ENCODE measurements around the gene LHX1.

Gene LHX1

DNA sequence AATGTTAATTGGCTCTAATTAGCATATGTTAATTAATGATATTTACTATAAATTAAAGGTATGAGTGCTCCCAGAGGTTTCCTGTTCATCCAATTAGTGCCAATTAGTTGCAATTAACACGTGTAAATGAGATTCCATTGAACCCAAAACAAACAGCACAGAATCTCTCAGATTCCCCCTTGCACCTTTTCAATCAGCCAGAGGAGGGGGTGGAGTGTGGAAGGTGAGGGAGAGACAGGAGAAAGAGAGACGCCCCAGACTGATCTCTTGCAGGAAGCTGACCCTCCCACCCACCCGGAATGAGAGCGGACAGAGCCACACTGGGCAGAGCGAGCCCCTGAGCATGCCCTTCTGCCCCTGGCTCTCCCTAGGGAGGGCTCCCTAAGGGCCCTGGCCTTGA lies 24.1 kb upstream of the LHX1 start:
- Mint-ChIP-seq H3K36me3 (ENCODE audit: low read depth) (no peaks in the 10 kb centered on the region), H3K4me1 (ENCODE audit: low read depth) (peaks cover 2% of the 10 kb centered on the region), H3K4me3 (no peak overlapping the region), H3K9me3 (no peaks in the 10 kb centered on the region), H3K27me3 (peaks cover 47% of the 10 kb centered on the region), H3K27ac (no peak overlapping the region)
- no peak for DNase-seq

DNA sequence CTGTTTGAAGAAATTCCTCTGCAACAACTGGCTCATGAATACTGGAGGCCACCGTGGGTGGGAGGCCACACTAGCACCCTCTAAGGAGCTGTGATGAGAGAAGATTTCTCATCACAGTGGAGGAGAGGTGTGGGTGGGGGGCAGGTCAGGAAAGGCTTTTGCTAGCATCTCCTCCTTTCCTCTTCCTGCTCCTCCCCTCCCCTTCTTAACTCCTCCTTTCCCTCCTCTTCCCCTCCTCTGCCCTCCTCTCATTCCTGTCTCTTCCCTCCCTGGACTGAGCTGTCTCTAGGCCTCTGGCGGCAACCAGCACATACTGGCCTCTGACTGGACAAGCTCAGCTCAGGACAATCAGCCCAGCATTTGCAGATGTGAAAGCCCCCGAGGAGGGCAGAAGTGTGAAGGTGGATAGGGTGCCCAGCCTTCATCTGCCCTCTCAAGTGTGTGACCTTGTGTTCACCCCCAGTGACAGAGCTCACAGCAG lies 19.0 kb upstream of the LHX1 start:
- Mint-ChIP-seq H3K36me3 (ENCODE audit: low read depth) (no peaks in the 10 kb centered on the region), H3K4me3 (no peak overlapping the region), H3K4me1 (ENCODE audit: low read depth) (peaks cover 30% of the 10 kb centered on the region), H3K27me3 (peaks cover 51% of the 10 kb centered on the region), H3K27ac (no peak overlapping the region), H3K9me3 (no peaks in the 10 kb centered on the region)
- no peak for DNase-seq

DNA sequence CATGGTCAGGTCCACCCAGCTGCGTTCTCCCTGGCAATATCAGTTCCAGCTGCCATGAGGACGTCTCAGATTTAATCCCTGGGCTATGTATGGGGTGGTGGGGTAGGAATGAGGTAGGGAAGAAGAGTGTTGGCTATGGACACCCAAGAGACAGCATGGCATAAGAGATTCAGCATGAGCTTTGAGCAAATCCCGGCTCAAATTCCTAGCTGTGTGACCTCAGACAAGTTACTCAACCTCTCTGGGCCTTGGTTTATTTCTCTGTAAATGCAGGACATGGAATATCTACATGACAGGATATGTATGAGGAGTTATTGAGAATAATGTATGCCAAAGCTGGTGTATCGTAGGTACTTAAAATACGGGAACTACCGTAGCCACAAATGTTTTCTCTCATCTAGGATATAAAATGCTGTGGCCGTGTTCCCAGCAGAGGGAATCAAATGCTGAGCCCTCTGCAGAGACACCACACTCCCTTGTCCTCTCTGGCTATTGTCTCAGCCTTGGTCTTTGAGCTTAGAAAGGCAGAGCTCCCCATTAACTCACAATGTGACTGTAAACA lies 17.8 kb upstream of the LHX1 start:
- no peaks in the 10 kb centered on the region for H3K9me3 Mint-ChIP-seq
- peaks cover 30% of the 10 kb centered on the region for H3K4me1 Mint-ChIP-seq (ENCODE audit: low read depth)
- no peaks in the 10 kb centered on the region for H3K36me3 Mint-ChIP-seq (ENCODE audit: low read depth)
- no peak for DNase-seq
- H3K27me3 Mint-ChIP-seq: peaks cover 51% of the 10 kb centered on the region
- H3K4me3 Mint-ChIP-seq: no peak overlapping the region
- no peak overlapping the region for H3K27ac Mint-ChIP-seq

DNA sequence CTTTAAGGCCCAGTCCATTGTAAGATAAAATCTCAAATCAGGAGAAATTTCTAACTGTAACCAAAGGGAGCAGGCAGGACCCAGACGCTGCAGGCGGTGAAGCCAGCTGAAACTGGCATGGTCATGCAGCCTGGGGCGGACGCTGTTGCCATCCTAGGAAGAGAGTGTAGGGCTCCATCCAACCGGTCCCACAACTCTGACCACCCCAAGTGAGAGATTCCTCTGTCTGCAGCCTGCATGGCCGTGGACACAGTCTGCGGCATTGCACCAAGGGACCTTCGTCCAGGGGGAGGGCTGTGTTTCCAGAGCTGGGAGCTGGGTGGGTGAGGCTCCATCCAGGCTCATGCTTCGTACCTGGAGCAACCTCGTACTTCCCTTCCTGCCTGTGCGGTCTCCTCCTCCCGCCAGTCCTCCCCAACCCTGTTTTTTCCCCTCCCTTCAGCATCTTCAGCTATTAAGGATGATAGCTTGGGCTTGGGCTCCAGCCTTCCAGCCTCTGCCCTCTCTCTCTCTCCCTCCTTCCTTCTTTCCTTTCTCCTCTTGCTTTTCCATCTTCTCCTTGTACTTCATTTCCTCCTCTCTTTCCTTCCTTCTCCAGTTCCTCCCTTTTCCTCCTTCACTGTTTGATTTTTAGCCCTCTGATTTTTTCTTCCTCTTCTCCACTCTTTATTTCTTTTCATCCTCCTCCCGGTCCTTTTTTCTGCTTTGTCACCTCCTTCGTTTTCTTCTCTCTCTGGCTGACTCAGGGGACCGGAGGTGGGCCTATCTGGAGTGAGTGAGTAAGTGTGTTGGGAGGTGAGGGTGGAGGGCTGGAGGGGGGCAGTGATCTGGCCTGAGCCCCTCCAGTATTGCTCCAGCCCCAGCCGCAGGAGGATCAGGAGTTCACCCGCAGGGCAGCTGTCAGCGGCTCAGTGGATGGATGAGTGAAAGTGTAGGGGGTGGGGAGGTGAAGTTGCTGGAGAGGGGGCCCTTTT lies 17.0 kb upstream of the LHX1 start:
- Mint-ChIP-seq H3K9me3 (no peaks in the 10 kb centered on the region), H3K4me1 (ENCODE audit: low read depth) (peaks cover 30% of the 10 kb centered on the region), H3K4me3 (peak overlapping the region; percentile 58), H3K36me3 (ENCODE audit: low read depth) (no peaks in the 10 kb centered on the region), H3K27ac (peak overlapping the region; percentile 92), H3K27me3 (peaks cover 55% of the 10 kb centered on the region)
- DNase-seq: peak; percentile 37

DNA sequence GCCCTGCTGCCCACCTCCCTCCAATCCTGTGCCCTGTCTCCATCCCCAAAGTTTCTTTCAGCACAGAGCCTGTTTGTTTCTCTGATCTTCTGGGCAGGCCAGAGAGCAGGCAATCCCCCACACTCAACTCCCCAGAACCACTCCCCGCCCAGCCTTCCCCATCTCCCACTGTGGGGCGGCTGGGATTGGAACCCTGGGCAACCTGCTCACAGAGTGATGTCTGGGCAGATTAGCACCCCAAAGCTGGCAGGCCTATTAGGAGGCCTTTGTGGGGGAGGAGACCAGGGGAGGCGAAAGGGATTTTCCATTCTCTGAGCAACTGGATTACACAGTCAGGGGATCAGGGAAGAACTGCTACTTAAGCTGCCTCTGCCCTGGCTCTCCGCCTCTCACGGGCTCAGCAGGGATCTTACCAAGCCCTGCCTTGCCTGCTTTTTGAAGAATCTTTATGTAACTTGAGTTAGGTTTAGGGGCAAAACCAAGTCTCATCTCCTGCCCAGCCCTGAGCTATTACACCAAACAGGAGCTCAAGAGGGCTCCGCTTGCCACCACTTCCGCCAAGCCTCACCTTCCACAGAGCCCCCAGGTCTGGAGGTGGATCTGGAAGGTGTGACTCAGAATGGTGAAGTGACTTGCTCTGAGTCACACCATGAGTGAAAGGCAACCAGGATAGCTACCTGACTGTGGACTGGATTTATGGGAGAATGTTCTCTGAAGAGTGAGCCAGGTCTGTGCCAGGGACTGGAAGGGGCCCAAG lies 16.0 kb upstream of the LHX1 start:
- peak overlapping the region; percentile 92 for H3K27ac Mint-ChIP-seq
- H3K4me1 Mint-ChIP-seq (ENCODE audit: low read depth): peaks cover 30% of the 10 kb centered on the region
- no peaks in the 10 kb centered on the region for H3K9me3 Mint-ChIP-seq
- peaks cover 59% of the 10 kb centered on the region for H3K27me3 Mint-ChIP-seq
- H3K4me3 Mint-ChIP-seq: peak overlapping the region; percentile 58
- H3K36me3 Mint-ChIP-seq (ENCODE audit: low read depth): no peaks in the 10 kb centered on the region
- DNase-seq: peak; percentile 63

DNA sequence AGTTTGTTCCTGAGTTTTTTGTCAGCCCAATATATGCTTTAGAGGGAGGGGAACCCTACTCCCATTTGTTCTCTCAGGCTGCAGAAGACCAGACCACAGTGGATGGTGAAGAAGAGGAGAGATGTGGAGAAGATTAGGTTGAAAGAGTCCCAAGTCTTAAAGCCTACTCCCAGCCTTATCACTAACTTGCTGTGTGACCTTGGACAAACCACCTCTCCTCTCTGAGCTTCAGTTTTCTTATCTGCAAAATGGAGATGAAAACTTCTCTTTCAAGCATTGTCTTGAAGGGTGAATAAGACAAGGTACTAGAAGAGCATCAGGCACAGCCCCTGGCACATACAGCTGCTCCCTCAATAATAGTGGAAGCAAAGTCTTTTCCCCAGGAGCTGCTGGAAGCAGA lies 15.1 kb upstream of the LHX1 start:
- Mint-ChIP-seq H3K4me3 (no peak overlapping the region), H3K4me1 (ENCODE audit: low read depth) (peaks cover 30% of the 10 kb centered on the region), H3K36me3 (ENCODE audit: low read depth) (no peaks in the 10 kb centered on the region), H3K9me3 (no peaks in the 10 kb centered on the region), H3K27ac (no peak overlapping the region), H3K27me3 (peaks cover 56% of the 10 kb centered on the region)
- DNase-seq: no peak

DNA sequence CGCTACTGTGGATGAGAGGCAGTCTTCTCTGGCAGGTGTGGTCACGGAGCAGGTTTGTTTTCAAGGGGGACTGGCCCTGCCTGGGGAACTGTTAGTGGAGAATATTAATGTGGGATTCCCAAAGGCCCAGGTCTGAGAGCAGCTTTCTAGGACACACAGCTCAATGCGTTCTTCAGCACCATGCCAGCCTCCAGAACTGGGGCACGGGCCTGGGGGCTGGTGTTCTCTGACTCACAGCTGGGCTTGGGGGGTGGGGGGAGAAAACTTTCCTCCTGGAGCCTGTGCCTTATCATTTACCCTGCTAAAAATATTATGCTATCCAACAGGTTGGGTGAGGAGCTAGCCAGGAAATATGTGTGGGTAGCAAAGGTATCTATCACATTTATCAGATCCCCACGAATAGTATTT lies 13.5 kb upstream of the LHX1 start:
- Mint-ChIP-seq H3K9me3 (no peaks in the 10 kb centered on the region), H3K36me3 (ENCODE audit: low read depth) (no peaks in the 10 kb centered on the region), H3K4me3 (no peak overlapping the region), H3K4me1 (ENCODE audit: low read depth) (peaks cover 33% of the 10 kb centered on the region), H3K27me3 (peaks cover 65% of the 10 kb centered on the region), H3K27ac (no peak overlapping the region)
- no peak for DNase-seq

DNA sequence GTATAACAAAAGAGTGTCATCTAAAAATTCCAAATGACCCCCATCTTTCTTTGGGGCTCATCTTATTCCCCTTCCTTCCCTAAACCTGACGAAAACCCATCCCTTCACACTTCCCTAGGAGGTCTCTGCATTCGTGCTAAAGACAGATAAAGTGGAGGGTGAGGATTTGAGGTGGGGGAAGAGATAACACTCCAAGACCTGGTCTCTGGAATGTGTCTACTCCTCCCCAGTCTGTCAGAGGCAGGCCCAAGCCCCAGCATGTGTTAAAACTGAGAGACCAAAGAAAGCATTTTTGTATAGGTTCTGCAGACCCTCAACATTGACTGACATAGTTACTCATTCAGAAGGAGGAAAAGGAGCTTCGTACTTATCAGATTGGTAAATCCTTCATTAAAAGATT lies 11.0 kb upstream of the LHX1 start:
- H3K36me3 Mint-ChIP-seq (ENCODE audit: low read depth): no peaks in the 10 kb centered on the region
- no peak for DNase-seq
- H3K27me3 Mint-ChIP-seq: peaks cover 71% of the 10 kb centered on the region
- no peaks in the 10 kb centered on the region for H3K9me3 Mint-ChIP-seq
- H3K27ac Mint-ChIP-seq: no peak overlapping the region
- peaks cover 21% of the 10 kb centered on the region for H3K4me1 Mint-ChIP-seq (ENCODE audit: low read depth)
- H3K4me3 Mint-ChIP-seq: no peak overlapping the region

DNA sequence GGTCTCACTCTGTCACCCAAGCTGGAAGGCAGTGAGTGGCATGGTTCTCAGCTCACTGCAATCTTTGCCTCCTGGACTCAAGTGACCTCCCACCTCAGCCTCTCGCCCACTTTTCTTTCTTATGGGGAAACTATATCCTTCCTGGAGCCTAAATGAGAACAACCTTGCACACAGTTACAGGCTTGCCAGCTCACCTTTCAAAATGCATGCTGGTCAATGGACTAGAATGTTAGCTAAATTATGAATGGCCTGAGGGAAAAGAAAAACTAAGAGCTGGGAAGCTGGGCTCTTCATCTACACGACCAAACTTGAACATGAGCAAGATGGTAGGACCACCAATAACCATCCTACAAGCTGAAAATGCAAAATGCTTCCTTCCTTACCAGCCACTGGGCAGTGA lies 10.6 kb upstream of the LHX1 start:
- Mint-ChIP-seq H3K4me1 (ENCODE audit: low read depth) (peaks cover 18% of the 10 kb centered on the region), H3K27me3 (peaks cover 71% of the 10 kb centered on the region), H3K27ac (no peak overlapping the region), H3K4me3 (no peak overlapping the region), H3K9me3 (no peaks in the 10 kb centered on the region), H3K36me3 (ENCODE audit: low read depth) (no peaks in the 10 kb centered on the region)
- DNase-seq: no peak

DNA sequence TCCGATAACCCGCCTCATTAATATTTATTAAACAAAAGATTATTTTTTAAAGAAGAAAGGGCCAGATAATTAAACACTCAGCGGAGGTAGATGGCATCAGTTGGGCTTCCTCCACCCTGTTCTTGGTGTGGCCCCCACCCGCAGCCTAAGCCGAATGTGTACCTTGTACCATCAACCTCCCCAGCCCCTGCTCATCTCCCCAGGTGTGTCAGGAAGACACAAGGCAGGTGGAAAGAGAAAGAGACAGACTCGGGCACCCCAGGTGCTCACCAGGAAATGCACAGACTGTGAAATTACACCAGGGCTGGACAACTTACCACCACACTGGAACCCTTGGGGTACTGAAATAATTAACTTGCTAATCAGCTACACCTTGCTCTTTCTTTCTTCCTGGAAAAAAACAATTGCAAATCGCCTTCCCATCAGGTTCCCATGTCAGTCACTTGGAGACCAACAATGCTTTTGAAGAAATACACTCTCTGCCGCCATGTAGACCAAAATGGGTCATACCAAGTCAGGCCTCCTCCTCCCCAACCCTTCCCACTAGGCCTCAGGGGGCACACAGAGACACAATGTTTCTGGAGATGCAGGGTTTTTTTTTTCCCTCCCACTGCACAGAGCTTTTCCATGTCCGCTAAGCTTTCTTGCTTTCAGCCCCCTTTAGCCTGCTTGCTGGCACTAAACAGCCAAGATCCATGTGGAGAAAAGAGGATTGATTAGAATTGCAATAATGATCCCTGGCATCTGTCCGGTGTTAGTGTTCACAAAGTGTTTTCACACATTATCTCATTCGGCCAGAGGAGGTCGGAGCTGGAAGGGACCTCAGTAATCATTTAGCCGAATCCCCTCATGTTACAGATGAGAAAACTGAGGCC lies 8.6 kb upstream of the LHX1 start:
- peaks cover 82% of the 10 kb centered on the region for H3K27me3 Mint-ChIP-seq
- no peaks in the 10 kb centered on the region for H3K9me3 Mint-ChIP-seq
- no peak for DNase-seq
- H3K36me3 Mint-ChIP-seq (ENCODE audit: low read depth): no peaks in the 10 kb centered on the region
- peaks cover 31% of the 10 kb centered on the region for H3K4me1 Mint-ChIP-seq (ENCODE audit: low read depth)
- H3K27ac Mint-ChIP-seq: no peak overlapping the region
- H3K4me3 Mint-ChIP-seq: no peak overlapping the region

DNA sequence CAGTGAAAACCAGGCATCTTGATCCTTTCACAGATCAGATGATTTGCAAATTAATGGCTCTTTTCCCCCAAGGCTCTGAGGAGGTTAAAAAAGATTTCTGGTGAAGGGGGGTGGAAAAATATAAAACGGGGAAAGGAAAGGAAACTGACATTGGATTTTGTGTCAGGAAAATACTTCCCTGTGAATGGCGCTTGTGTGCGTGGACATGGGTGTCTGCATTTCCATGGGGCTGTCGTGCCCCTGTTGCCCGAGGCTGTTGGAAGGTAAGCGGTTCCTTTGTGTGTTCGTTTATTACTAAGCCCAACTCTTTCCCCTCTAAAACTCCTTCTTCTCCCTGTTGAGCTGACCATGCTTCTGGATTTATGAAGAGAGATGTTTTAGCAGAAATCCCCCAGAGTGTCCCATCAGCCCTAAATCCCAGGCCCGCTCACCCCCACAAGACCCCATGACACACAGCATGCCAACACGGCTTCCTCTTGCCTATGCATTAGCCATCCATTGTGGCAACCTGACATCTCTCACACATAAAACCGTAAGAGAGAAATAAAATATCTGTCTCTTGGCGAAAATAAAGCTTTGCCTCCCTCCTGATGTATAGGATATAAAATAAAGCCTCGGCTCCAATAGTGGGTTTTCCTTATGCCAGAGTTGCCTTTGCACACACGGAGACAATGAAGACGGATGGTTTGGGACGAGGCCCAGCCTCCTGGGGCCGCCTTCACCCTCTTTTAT lies 7.3 kb upstream of the LHX1 start:
- no peak for DNase-seq
- H3K27me3 Mint-ChIP-seq: peaks cover 91% of the 10 kb centered on the region
- peaks cover 40% of the 10 kb centered on the region for H3K4me1 Mint-ChIP-seq (ENCODE audit: low read depth)
- H3K36me3 Mint-ChIP-seq (ENCODE audit: low read depth): no peaks in the 10 kb centered on the region
- no peaks in the 10 kb centered on the region for H3K9me3 Mint-ChIP-seq
- H3K27ac Mint-ChIP-seq: no peak overlapping the region
- no peak overlapping the region for H3K4me3 Mint-ChIP-seq

DNA sequence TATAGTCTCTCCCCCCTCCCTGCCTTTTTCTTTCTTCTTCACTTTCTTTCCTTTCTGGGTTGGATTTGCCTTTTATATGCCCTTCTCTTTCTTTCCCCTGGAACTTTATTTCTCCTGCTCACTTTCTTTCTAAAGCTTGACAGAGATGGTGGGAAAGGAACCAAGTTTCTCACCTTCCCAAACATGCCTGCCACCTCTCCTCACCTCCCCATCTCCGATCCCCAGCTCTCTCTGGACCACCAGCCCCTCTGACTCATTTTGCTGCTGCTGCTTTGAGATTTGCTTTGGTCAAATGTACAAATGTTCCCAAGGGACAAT lies 6.7 kb upstream of the LHX1 start:
- Mint-ChIP-seq H3K4me1 (ENCODE audit: low read depth) (peaks cover 45% of the 10 kb centered on the region), H3K4me3 (no peak overlapping the region), H3K27me3 (peaks cover 91% of the 10 kb centered on the region), H3K9me3 (no peaks in the 10 kb centered on the region), H3K27ac (no peak overlapping the region), H3K36me3 (ENCODE audit: low read depth) (no peaks in the 10 kb centered on the region)
- DNase-seq: no peak

DNA sequence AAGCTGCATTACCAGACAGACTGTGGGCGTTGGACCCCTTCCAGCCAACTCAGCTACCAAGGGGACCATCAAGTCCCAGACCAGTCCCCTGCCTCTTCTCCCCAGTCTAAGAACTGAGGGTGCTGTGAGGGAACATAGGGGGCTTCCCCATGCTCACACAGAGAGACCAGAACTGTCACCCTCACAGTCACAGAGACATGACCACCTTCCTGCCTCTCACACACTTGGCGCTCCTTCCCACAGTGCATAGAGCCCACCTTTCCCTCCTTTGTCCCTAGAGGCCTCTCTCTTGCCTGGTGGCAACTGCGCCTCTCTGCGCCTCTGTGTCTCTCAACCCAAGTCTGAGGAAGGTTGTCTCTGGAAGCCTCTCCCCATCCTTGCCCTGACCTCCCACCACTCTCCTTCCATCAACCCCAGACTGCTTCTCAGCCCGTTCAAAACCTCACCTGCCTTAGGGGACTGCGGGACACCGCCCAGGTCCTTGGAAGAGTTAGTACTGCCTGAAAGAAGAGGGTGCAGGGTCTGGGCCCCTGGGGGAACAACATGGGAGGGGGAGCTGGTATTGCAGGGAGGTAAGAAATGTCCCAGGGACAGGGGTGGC lies 6.1 kb upstream of the LHX1 start:
- peaks cover 92% of the 10 kb centered on the region for H3K27me3 Mint-ChIP-seq
- H3K4me3 Mint-ChIP-seq: no peak overlapping the region
- DNase-seq: no peak

More for the DNA sequence above, 6.1 kb upstream of the LHX1 start:
- Mint-ChIP-seq H3K36me3 (ENCODE audit: low read depth) (no peaks in the 10 kb centered on the region), H3K4me1 (ENCODE audit: low read depth) (peaks cover 52% of the 10 kb centered on the region), H3K27ac (no peak overlapping the region), H3K9me3 (no peaks in the 10 kb centered on the region)
